H1 (cell line): Measurements from ENCODE around the gene METTL6. TPM values are rescaled to one million over a fixed set of nuclear protein-coding genes. Genes with fewer than 3 reads are reported as not detected.

Experiments
- CTCF ChIA-PET: fragments of 300-600 bp; sonication (Branson Sonifier 250); formaldehyde crosslinking; loops from one replicate; lab custom pipeline; 2021; ENCODE audit not compliant: partially characterized antibody; lab: Charles Lee
- POLR2A ChIA-PET: fragments of 300-600 bp; sonication (Branson Sonifier 250); formaldehyde crosslinking; loops from one replicate; lab custom pipeline; 2021; ENCODE audit warnings: inconsistent platforms; ENCODE audit not compliant: partially characterized antibody; lab: Charles Lee
- DNase-seq, 2 experiments: peaks; one replicate each; pipeline versions ENCODE4 v3.0.0 to v3.0.0-alpha.2; 2010 to 2022; ENCODE audit warnings: low spot score in 2 of 2, low read depth in 1 of 2, mixed read lengths in 1 of 2
- FAIRE-seq: peaks from 2 replicates; lab custom pipeline; 2011; peaks lifted over from hg19 to GRCh38; lab: Jason Lieb, UNC
- H2AFZ ChIP-seq: 2 replicates; pipeline ENCODE4 v1.8.1; 2012; ENCODE audit warnings: low read length, inconsistent platforms
- H2AK5ac ChIP-seq: 2 replicates; pipeline ENCODE4 v1.6.1; 2013; ENCODE audit warnings: low read depth, low read length
- H2BK120ac ChIP-seq: replicated peaks from 2 replicates; pipeline ENCODE3; 2013; ENCODE audit warnings: low read depth, low read length, inconsistent platforms
- H2BK12ac ChIP-seq: 2 replicates; pipeline ENCODE4 v1.6.1; 2013; ENCODE audit warnings: low read depth, low read length
- H2BK15ac ChIP-seq: 2 replicates; pipeline ENCODE4 v1.6.1; 2013; ENCODE audit warnings: low read length
- H2BK20ac ChIP-seq: 2 replicates; pipeline ENCODE4 v1.6.1; 2013; ENCODE audit warnings: low read length
- H2BK5ac ChIP-seq: 2 replicates; pipeline ENCODE4 v1.6.1; 2013; ENCODE audit warnings: low read depth, low read length
- H3K14ac ChIP-seq: 2 replicates; pipeline ENCODE4 v1.6.1; 2013; ENCODE audit warnings: inconsistent platforms; ENCODE audit not compliant: insufficient read length
- H3K18ac ChIP-seq: 2 replicates; pipeline ENCODE4 v1.6.1; 2013; ENCODE audit warnings: low read length; ENCODE audit errors: extremely low read depth
- H3K23ac ChIP-seq: 2 replicates; pipeline ENCODE4 v1.6.1; 2013; ENCODE audit warnings: inconsistent platforms; ENCODE audit not compliant: insufficient read length
- H3K23me2 ChIP-seq: 2 replicates; pipeline ENCODE4 v1.6.1; 2013; ENCODE audit warnings: low read depth, low read length
- H3K27ac ChIP-seq: 2 replicates; pipeline ENCODE4 v1.6.1; 2011; ENCODE audit warnings: low read depth, low read length, inconsistent platforms
- H3K27me3 ChIP-seq, 4 experiments: replicated peaks in 1 of 4; 1 replicate in 1 of 4; 2 replicates in 3 of 4; pipeline versions ENCODE4 v1.6.1 to v1.8.1; 2011 to 2013; ENCODE audit warnings: low read length in 3 of 4, mild to moderate bottlenecking in 3 of 4, inconsistent platforms in 2 of 4, mixed read lengths in 2 of 4, moderate library complexity in 1 of 4; ENCODE audit not compliant: control insufficient read depth in 3 of 4, insufficient read depth in 3 of 4; ENCODE audit errors: extremely low read depth in 1 of 4
- H3K36me3 ChIP-seq, 4 experiments: 2 replicates each; pipeline versions ENCODE4 v1.6.1 to v1.8.1; 2011 to 2013; ENCODE audit warnings: mild to moderate bottlenecking in 4 of 4, low read length in 3 of 4, moderate library complexity in 2 of 4, control low read depth in 1 of 4, inconsistent platforms in 1 of 4; ENCODE audit not compliant: insufficient read depth in 4 of 4, control insufficient read depth in 2 of 4
- H3K4ac ChIP-seq: replicated peaks from 2 replicates; pipeline ENCODE3; 2013; ENCODE audit warnings: low read length, low read depth, mixed read lengths, inconsistent platforms; ENCODE audit not compliant: insufficient read length
- H3K4me1 ChIP-seq, 4 experiments: replicated peaks in 1 of 4; 1 replicate in 1 of 4; 2 replicates in 3 of 4; pipeline versions ENCODE4 v1.6.1 to v1.8.1; 2011 to 2013; ENCODE audit warnings: low read length in 3 of 4, inconsistent platforms in 2 of 4, mixed read lengths in 1 of 4; ENCODE audit not compliant: insufficient read depth in 4 of 4, control insufficient read depth in 3 of 4
- H3K4me2 ChIP-seq, 2 experiments: 2 replicates each; pipeline versions ENCODE4 v1.6.1 to v1.8.1; 2011 to 2013; ENCODE audit warnings: low read depth in 2 of 2, low read length in 2 of 2, control low read depth in 1 of 2, inconsistent platforms in 1 of 2, mild to moderate bottlenecking in 1 of 2; ENCODE audit not compliant: insufficient read depth in 1 of 2
- H3K4me3 ChIP-seq, 4 experiments: fragments of 200-600, 300-600 bp in 1 of 4; sonication (generic), shearing (Covaris generic), sonication (Bioruptor Twin) in 1 of 4; 2 replicates each; pipeline versions ENCODE4 v1.5.1 to v1.8.1; 2011 to 2016; ENCODE audit warnings: low read length in 4 of 4, low read depth in 3 of 4, control low read depth in 2 of 4, inconsistent platforms in 2 of 4, mild to moderate bottlenecking in 2 of 4, mixed read lengths in 1 of 4, moderate library complexity in 1 of 4; ENCODE audit not compliant: insufficient read depth in 2 of 4; ENCODE audit errors: extremely low read depth in 1 of 4
- H3K56ac ChIP-seq: replicated peaks from 2 replicates; pipeline ENCODE3; 2013; ENCODE audit warnings: low read depth, mild to moderate bottlenecking, mixed read lengths, low read length, inconsistent platforms; ENCODE audit not compliant: insufficient read length
- H3K79me1 ChIP-seq: 2 replicates; pipeline ENCODE4 v1.6.1; 2013; ENCODE audit warnings: low read depth, low read length, control low read depth
- H3K79me2 ChIP-seq, 2 experiments: 2 replicates each; pipeline versions ENCODE4 v1.6.1 to v1.8.1; 2012 to 2013; ENCODE audit warnings: low read length in 2 of 2, mild to moderate bottlenecking in 2 of 2, inconsistent platforms in 1 of 2; ENCODE audit not compliant: insufficient read depth in 2 of 2, control insufficient read depth in 1 of 2
- H3K9ac ChIP-seq, 4 experiments: replicated peaks in 1 of 4; 1 replicate in 1 of 4; 2 replicates in 3 of 4; pipeline versions ENCODE4 v1.6.1 to v1.8.1; 2011 to 2013; ENCODE audit warnings: low read depth in 3 of 4, low read length in 3 of 4, control low read depth in 2 of 4, mild to moderate bottlenecking in 2 of 4, moderate library complexity in 2 of 4, inconsistent platforms in 1 of 4; ENCODE audit errors: extremely low read depth in 1 of 4
- H3K9me3 ChIP-seq, 2 experiments: 2 replicates each; pipeline versions ENCODE4 v1.6.1 to v1.8.1; 2012 to 2013; ENCODE audit warnings: mild to moderate bottlenecking in 2 of 2, moderate library complexity in 2 of 2, control low read depth in 1 of 2, inconsistent platforms in 1 of 2, low read depth in 1 of 2, low read length in 1 of 2, mixed read lengths in 1 of 2; ENCODE audit not compliant: insufficient read depth in 2 of 2
- H4K20me1 ChIP-seq, 2 experiments: replicated peaks in 1 of 2; 2 replicates each; pipeline versions ENCODE3 to v1.8.1; 2011 to 2013; ENCODE audit warnings: inconsistent platforms in 2 of 2, low read length in 2 of 2, mild to moderate bottlenecking in 1 of 2; ENCODE audit not compliant: insufficient read depth in 2 of 2, control insufficient read depth in 1 of 2
- H4K5ac ChIP-seq: 2 replicates; pipeline ENCODE4 v1.6.1; 2013; ENCODE audit warnings: low read length, low read depth, mixed read lengths, inconsistent platforms; ENCODE audit not compliant: insufficient read length
- H4K8ac ChIP-seq: 2 replicates; pipeline ENCODE4 v1.8.0; 2013; ENCODE audit warnings: mild to moderate bottlenecking, moderate library complexity, low read length, inconsistent platforms; ENCODE audit not compliant: insufficient read depth; ENCODE audit errors: extremely low read depth
- H4K91ac ChIP-seq: replicated peaks from 2 replicates; pipeline ENCODE3; 2013; ENCODE audit warnings: low read length, mixed read lengths, inconsistent platforms; ENCODE audit not compliant: insufficient read length
- BACH1 ChIP-seq: IDR thresholded peaks from 2 replicates; pipeline ENCODE4 v1.6.1; 2012; ENCODE audit warnings: low read length, improper control_type of control experiment
- CBX5 ChIP-seq: fragments of 300-800, 300-1000 bp; sonication (generic); IDR thresholded peaks from 2 replicates; pipeline ENCODE4 v1.7.1; 2016; ENCODE audit warnings: antibody characterized with exemption, low read length, low read depth
- POLR2AphosphoS5 ChIP-seq: IDR thresholded peaks from 2 replicates; pipeline ENCODE4 v1.6.1; 2011; ENCODE audit warnings: low read depth, low read length
- WGBS, 2 experiments: shearing (Covaris generic) in 1 of 2; methylation state at CpG; one replicate each; pipeline versions ENCODE4 v1.1.6 to v1.1.7; 2013 to 2015; ENCODE audit warnings: low lambda C conversion rate in 2 of 2, mixed read lengths in 2 of 2, inconsistent platforms in 1 of 2, low coverage in 1 of 2, missing lambda C conversion rate in 1 of 2; ENCODE audit not compliant: insufficient replicate concordance in 2 of 2, insufficient coverage in 1 of 2, insufficient read length in 1 of 2; ENCODE audit errors: extremely low coverage in 1 of 2, missing lambda C conversion rate in 1 of 2; 5-methylcytosine and 5-hydroxymethylcytosine counted together
- polyA plus RNA-seq, 7 experiments: library from polyadenylated mRNA; depleted of rRNA in 3 of 7; stranded (reverse) in 5 of 7; unstranded in 2 of 7; fragments of >200 nt in 5 of 7; fragments of 200-250 nt in 2 of 7; gene quantifications; 1 replicate in 5 of 7; 2 replicates in 1 of 7; 4 replicates in 1 of 7; pipeline versions ENCODE4 v1.2.1 to v1.2.3, GENCODE V29; 2011 to 2013; ENCODE audit warnings: missing spikeins in 2 of 7, mixed read lengths in 2 of 7
- total RNA-seq: library from RNA; stranded (reverse); fragmentation: NEBNext Ultra II Directional; extraction: Animal tissue kit (Norgen Biotek cat#: 25700); gene quantifications from 2 replicates; pipeline ENCODE4 v1.2.1, GENCODE V29; 2021

Gene METTL6
- total and polyA plus RNA-seq, 2 of the 8 experiments (the other 6 are each of a cell fraction or from before 2014, with no cell fraction given), result 18.4 to 20.0 TPM

DNA sequence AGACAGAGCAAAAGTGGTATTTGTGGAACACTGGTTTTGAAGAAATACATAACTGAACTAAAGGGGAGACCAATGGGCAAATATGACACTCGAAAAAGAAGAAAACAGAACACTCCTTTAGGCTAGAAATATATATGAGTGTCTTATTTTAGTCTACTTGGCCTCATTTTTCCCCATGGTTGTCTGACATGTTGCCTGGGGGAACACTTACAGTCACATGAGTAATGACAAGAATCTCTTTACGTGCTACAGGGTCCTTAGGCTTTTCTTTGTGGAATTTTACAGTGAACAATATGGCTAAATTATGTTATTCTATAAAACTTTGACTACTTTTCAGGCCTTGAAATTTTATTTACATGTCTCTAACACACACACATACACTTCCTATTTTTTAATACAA, 17.6 kb downstream of the METTL6 start:
- H3K23ac ChIP-seq, result no peak overlapping the region
- POLR2A ChIA-PET, result interaction anchor here (0.6 kb wide), 1 partner anchor 22 kb away, joined by 3 read pairs; no protein-coding TSS in a partner anchor
- no peak overlapping the region for H2AFZ ChIP-seq
- no peak overlapping the region for H2BK120ac ChIP-seq
- H3K27ac ChIP-seq, result no peak overlapping the region
- H4K20me1 ChIP-seq, result no peaks in the 10 kb centered on the region
- H2BK20ac ChIP-seq, result no peak overlapping the region
- H4K5ac ChIP-seq, result no peak overlapping the region
- no peak overlapping the region for H2BK5ac ChIP-seq
- TF ChIP-seq CBX5 (no peak), POLR2AphosphoS5 (no peak), BACH1 (no peak)
- CTCF ChIA-PET, result interaction anchor here (8.1 kb wide), 1 partner anchor 143 kb away, joined by 227 read pairs; no protein-coding TSS in a partner anchor
- DNase-seq, result no peak
- no peaks in the 10 kb centered on the region for H3K9me3 ChIP-seq
- no peak overlapping the region for H2BK12ac ChIP-seq
- H3K56ac ChIP-seq, result no peak overlapping the region
- H3K4me1 ChIP-seq, result no peaks in the 10 kb centered on the region
- no peak overlapping the region for H3K18ac ChIP-seq
- no peak overlapping the region for H3K4ac ChIP-seq
- H4K91ac ChIP-seq, result no peak overlapping the region
- no peak overlapping the region for H3K14ac ChIP-seq
- no peak overlapping the region for H2BK15ac ChIP-seq
- H3K79me1 ChIP-seq, result no peaks in the 10 kb centered on the region
- H3K4me3 ChIP-seq, result no peak overlapping the region
- 89% methylated on average over 2 of the region's 2 CpGs; no CpG with 5 or more reads in 1 of the 2 experiments for WGBS, 2 experiments
- H2AK5ac ChIP-seq, result no peak overlapping the region
- no peaks in the 10 kb centered on the region for H3K27me3 ChIP-seq
- H3K36me3 ChIP-seq, result peaks cover 2 to 32% (median 15%) of the 10 kb centered on the region in 4 experiments; a peak in 7 of 8 replicates
- H3K79me2 ChIP-seq, result no peaks in the 10 kb centered on the region
- no peak overlapping the region for H3K4me2 ChIP-seq
- H4K8ac ChIP-seq, result no peak overlapping the region
- no peak overlapping the region for H3K9ac ChIP-seq
- FAIRE-seq, result no peak
- H3K23me2 ChIP-seq, result no peaks in the 10 kb centered on the region
